SKM-1 treated with dmso at 0.1 percent for 144 hours (cell line): ENCODE data around the gene COL5A1.
"Not testable (repeated sequence)": the region's sequence is repeated elsewhere in the genome, so short reads cannot be mapped to it uniquely, and the experiment has no call there.

Experiments
- DNase-seq: peaks from one replicate; lab custom pipeline; 2025; ENCODE audit not compliant: unreplicated experiment; lab: John Stamatoyannopoulos, UW

The COL5A1 gene

GRCh38 chr9:134638502-134639090 is 3.0 kb upstream of the COL5A1 start:
- DNase-seq, result no peak

DNA sequence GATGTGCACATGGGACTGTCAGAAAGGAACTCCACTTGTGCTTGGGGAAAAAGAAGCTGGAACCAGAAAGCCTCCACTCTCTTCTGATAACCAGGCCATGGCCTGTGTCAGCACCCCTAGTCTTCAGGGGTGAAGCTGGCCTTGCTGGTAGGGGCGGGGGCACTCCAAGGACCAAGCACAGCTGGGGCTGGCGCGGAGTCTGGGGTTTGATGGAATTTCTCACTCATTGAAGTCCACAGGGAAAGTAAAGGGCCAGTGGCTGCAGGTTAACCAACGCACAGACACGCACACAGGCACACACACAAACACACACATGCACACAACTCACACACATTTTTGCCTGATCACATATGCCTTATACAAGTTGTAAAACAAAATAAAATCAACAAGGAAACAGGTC is 1.6 kb upstream of the COL5A1 start:
- no peak for DNase-seq

- DNase-seq, result no peak
These were observed 964 bp upstream of the COL5A1 start for GRCh38 chr9:134640506-134641172.

GRCh38 chr9:134641990-134642384 is 384 bp downstream of the COL5A1 start:
- DNase-seq, result no peak

DNA sequence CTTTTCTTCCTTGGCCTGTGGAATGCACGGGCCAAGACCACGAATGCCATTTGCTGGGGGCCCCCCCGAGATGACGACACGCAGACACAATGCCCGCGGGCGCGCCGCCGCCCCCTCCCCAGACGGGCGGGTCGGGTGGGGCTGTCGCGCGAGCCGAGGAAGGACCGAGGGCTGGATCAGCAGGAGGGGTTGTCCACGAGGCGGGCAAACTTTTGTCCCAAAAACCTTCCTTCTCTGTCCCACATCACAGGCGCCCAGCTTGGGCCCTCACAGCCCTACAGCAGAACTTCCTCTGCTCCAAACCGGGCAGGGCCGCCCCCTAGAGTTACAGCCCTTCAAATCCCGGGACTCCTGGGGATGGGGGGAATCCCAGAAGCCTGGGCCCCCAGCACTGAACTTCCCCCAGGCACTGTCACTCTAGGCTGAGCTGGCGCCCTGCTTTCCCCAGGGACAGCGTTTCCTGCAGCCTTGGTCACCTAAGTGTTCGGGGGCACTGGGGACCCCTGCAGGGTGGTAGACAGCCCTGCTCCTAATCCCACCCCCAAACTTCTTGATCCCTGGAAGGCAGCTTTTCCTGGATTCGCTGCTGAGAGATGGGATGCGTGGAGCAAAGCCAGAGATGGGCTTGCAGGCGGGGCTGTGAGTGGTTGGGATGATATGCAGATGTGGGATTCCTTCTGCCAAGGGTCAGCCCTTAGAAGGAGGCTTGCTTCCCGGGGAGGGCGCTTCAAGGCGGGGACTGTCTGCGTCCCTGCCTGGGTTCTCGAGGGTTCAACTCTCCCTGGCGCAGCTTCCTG is 980 bp downstream of the COL5A1 start:
- no peak for DNase-seq

DNA sequence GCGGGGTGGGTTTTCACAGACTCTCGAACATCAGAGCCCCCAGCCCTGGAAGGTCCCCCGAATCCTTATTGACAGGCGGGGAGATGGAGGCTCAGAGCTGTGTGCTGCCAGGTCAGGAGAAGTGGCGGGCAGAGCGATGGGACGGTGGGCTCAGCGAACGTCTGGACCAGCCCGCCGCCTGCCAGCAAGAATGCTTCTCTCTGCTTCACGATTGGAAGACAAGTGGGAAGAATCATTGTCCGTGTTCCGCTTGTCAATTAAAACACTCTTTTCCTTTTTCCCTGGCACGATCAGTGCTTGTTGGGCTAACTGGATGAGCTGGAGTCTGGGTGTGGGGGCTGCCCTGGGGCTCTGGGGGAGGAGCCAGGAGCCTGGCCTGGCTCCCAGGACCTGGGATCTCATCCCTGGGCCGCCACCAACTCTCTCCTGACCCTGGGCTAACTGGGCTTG is 1.6 kb downstream of the COL5A1 start:
- no peak for DNase-seq

- not testable (repeated sequence) for DNase-seq
These were observed 2.8 kb downstream of the COL5A1 start for GRCh38 chr9:134644401-134644724.

GRCh38 chr9:134644725-134645606 is 3.4 kb downstream of the COL5A1 start:
- DNase-seq, result no peak

- no peak for DNase-seq
These were observed 4.2 kb downstream of the COL5A1 start for GRCh38 chr9:134645607-134646365.

- no peak for DNase-seq
These were observed 5.9 kb downstream of the COL5A1 start for GRCh38 chr9:134647359-134648080.

DNA sequence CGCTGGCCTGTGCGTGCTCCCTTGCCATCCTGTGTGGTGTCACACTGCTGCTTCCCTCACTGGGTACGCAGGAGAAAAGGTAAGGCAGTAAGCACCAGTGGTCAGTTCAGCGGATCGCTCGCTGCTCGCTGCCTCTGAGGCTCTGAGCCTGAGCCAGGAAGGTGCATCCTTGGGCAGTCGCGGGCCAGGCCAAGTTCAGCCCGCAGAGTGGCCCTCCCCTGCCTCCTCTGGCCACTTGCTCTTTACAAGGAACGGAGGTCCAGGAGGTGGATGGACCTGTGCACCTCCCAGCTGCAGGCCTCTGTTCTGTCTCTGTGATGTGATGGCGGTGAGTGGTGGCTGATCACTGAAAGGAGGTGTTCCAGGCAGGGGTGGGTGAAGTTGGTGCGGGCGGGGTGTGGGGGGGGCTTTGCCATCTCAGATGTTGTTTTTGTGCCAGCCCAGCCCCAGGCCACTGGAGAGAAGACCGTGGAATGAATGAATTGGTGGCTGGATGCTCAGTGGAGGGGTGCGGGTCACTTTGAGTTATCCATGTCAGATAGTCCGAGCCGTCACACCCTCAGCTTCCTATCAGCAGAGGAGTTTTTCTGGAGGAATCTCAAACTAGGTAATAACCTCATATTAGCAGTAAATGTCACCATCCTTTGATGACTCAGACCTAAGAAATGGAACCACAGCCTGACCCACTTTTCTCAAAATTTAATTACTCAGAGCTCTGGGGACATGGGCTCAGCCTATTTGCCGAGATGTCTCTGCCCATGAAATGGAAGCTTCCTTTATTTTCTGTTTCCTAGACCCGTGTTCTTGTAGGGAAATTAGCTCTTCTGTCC is 7.3 kb downstream of the COL5A1 start:
- no peak for DNase-seq

DNA sequence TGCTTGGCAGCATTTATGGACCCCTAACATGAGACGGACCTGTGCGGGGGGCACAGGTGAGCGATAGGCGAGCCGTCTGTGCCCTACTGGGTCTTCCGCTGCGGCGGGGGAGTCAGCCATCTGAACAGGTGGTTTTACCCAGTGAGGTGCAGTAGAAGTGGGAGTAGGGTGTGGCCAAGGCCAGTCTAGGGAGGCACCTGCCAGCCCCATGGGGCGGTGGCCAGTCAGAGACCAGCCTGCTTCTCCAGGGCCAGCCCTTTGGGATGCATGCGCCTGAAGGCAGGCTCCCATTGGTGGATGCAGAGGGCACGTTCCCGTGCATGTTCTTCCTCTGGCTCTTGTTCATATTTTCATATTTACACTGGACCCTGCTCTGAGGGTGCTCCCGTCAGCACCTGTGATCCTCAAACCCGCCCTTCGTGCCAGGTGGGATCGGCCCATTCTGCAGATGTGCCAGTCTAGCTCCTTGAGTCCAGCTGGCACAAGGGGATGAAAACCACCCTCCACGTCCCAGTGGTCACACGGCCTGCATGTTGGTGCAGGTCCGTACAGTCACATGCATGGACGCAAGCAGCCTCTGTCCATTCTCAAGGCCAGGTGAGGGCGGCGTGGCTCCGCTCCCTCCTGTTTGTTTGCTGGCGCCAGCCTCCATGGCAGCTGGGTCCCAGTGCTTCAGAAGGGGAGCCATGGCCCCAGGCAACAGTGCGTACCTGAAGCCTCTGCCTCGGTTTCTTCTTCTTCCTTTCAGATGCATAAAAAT is 9.0 kb downstream of the COL5A1 start:
- DNase-seq, result no peak

GRCh38 chr9:134651226-134651905 is 9.8 kb downstream of the COL5A1 start:
- no peak for DNase-seq

GRCh38 chr9:134652291-134653225 is 11.0 kb downstream of the COL5A1 start:
- no peak for DNase-seq

DNA sequence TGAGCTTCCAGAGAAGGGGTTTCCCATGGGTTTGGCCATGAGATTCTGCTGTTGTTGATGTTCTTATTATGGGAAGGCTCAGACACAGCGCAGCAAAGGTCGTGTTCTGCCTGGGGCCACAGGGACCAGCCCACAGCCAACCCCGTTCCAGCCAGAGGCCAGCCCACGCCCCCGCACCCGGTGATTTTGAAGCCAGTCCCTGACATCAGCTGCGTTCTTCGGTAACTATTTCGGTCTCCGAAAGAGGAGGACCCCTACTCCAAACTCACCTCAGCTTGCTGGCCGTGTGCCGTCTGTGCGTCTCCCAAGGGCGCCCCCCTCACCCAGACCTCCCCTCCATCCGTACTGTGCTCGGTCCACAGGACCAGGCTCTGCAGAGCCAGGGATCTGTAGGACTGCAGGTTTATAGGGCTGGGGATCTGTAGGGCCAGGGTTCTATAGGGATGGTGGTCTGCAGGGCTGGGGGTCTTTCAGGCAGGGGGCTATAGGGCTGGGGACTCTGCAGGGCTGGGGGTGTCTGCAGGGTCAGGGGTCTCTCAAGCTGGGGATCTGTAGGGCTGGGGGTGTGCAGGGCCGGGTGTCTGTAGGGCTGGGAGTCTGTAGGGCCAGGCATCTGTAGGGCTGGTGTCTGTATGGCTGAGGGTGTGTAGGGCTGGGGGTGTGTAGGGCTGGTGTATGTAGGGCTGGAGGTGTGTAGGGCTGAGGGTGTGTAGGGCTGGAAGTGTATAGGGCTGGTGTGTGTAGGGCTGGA is 11.8 kb downstream of the COL5A1 start:
- no peak for DNase-seq

DNA sequence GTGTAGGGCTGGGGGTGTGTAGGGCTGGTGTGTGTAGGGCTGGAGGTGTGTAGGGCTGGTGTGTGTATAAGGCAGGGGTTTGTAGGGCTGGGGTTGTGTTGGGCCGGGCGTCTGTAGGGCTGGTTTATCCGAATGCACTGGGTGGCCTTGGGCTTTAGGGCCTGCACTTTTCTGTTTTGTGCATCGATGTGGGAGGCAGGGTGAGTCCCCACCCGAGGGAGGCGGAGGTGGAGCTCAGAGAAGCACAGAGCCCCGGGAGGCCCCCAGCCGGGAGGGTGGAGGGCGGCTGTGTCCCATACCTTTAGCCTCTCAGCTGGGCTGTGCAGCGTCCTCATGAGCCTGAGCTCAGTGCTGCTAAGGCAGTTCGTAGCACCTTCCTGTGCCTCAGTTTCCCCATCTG is 13.5 kb downstream of the COL5A1 start:
- no peak for DNase-seq
